ENCODE measurements around the gene KIAA1217. TPM values are rescaled to one million over a fixed set of nuclear protein-coding genes. Genes with fewer than 3 reads are reported as not detected.

Gene KIAA1217
- total RNA-seq, 1 experiment from 2014 or later, result 2.4 TPM

- DNase-seq (ENCODE audit: low read depth), result no peak
These were observed 154.1 kb downstream of the KIAA1217 start for GRCh38 chr10:24363070-24363469.

- no peak for DNase-seq (ENCODE audit: low read depth)
These were observed 158.8 kb downstream of the KIAA1217 start for GRCh38 chr10:24367688-24368087.

GRCh38 chr10:24370877-24371276 lies 161.9 kb downstream of the KIAA1217 start:
- no peak for DNase-seq (ENCODE audit: low read depth)

GRCh38 chr10:24371396-24371795 lies 162.5 kb downstream of the KIAA1217 start:
- no peak for DNase-seq (ENCODE audit: low read depth)

GRCh38 chr10:24374134-24374915 lies 165.4 kb downstream of the KIAA1217 start:
- no peak for DNase-seq (ENCODE audit: low read depth)

GRCh38 chr10:24375510-24375909 lies 166.6 kb downstream of the KIAA1217 start:
- DNase-seq (ENCODE audit: low read depth), result no peak

GRCh38 chr10:24376731-24377130 lies 167.8 kb downstream of the KIAA1217 start:
- DNase-seq (ENCODE audit: low read depth), result no peak

GRCh38 chr10:24378126-24378920 lies 169.4 kb downstream of the KIAA1217 start:
- DNase-seq (ENCODE audit: low read depth), result no peak

- no peak for DNase-seq (ENCODE audit: low read depth)
These were observed 172.5 kb downstream of the KIAA1217 start for GRCh38 chr10:24381235-24382010.

- no peak for DNase-seq (ENCODE audit: low read depth)
These were observed 173.1 kb downstream of the KIAA1217 start for GRCh38 chr10:24382045-24382444.

- no peak for DNase-seq (ENCODE audit: low read depth)
These were observed 173.6 kb downstream of the KIAA1217 start for GRCh38 chr10:24382596-24382978.

- no peak for DNase-seq (ENCODE audit: low read depth)
These were observed 174.2 kb downstream of the KIAA1217 start for GRCh38 chr10:24382979-24383663.

GRCh38 chr10:24383681-24384106 lies 174.8 kb downstream of the KIAA1217 start:
- peak; percentile 95 for DNase-seq (ENCODE audit: low read depth)

GRCh38 chr10:24384954-24385353 lies 176.0 kb downstream of the KIAA1217 start:
- no peak for DNase-seq (ENCODE audit: low read depth)

- DNase-seq (ENCODE audit: low read depth), result no peak
These were observed 176.8 kb downstream of the KIAA1217 start for GRCh38 chr10:24385776-24386175.

- no peak for DNase-seq (ENCODE audit: low read depth)
These were observed 181.3 kb downstream of the KIAA1217 start for GRCh38 chr10:24390146-24390700.

GRCh38 chr10:24390746-24391145 lies 181.8 kb downstream of the KIAA1217 start:
- no peak for DNase-seq (ENCODE audit: low read depth)

GRCh38 chr10:24393201-24393600 lies 184.3 kb downstream of the KIAA1217 start:
- DNase-seq (ENCODE audit: low read depth), result no peak

- no peak for DNase-seq (ENCODE audit: low read depth)
These were observed 185.7 kb downstream of the KIAA1217 start for GRCh38 chr10:24394461-24395190.

GRCh38 chr10:24396396-24396795 lies 187.5 kb downstream of the KIAA1217 start:
- no peak for DNase-seq (ENCODE audit: low read depth)

Data from HT1080 (cell line).